CD4-positive, alpha-beta T cell (primary cell): Measurements from ENCODE around the gene PWWP2B. TPM values are rescaled to one million over a fixed set of nuclear protein-coding genes. Genes with fewer than 3 reads are reported as not detected.

Experiments used
- ATAC-seq: fragments of 200-7000 bp; cut with Tn5 transposase; one replicate; pipeline ENCODE4 v1.10.0; 2022; ENCODE audit warnings: mild to moderate bottlenecking; ENCODE audit not compliant: poor library complexity
- CTCF ChIA-PET: fragments of 350-600 bp; sonication (Branson Sonifier 250); formaldehyde crosslinking; loops from one replicate; lab custom pipeline; 2021; ENCODE audit warnings: antibody characterized with exemption, inconsistent platforms; lab: Charles Lee
- POLR2A ChIA-PET: fragments of 350-600 bp; sonication (Branson Sonifier 250); formaldehyde crosslinking; loops from one replicate; lab custom pipeline; 2021; ENCODE audit warnings: antibody characterized with exemption, inconsistent platforms; lab: Charles Lee
- DNase-seq, 14 experiments: peaks; one replicate each; pipeline ENCODE4 v3.0.0-alpha.2; 2013 to 2020; ENCODE audit warnings: mixed read lengths in 2 of 14
- H3K27ac ChIP-seq, 2 donors: one replicate each; pipeline versions ENCODE4 v1.5.1 to v1.7.0; 2013; ENCODE audit warnings: low read length in 2 of 2, low read depth in 1 of 2, mild to moderate bottlenecking in 1 of 2
- H3K27me3 ChIP-seq, 2 experiments: 1 replicate in 1 of 2; 2 replicates in 1 of 2; pipeline versions ENCODE4 v1.6.1 to v1.7.0; 2013; ENCODE audit warnings: low read length in 2 of 2, control low read depth in 1 of 2, mild to moderate bottlenecking in 1 of 2, moderate library complexity in 1 of 2; ENCODE audit not compliant: insufficient read depth in 2 of 2, control insufficient read depth in 1 of 2
- H3K36me3 ChIP-seq: one replicate; pipeline ENCODE4 v1.6.1; 2013; ENCODE audit warnings: low read length, control low read depth; ENCODE audit not compliant: insufficient read depth
- H3K4me1 ChIP-seq: one replicate; pipeline ENCODE4 v1.6.1; 2013; ENCODE audit warnings: low read length, control low read depth; ENCODE audit not compliant: insufficient read depth
- H3K4me3 ChIP-seq: one replicate; pipeline ENCODE4 v1.5.1; 2013; ENCODE audit warnings: mild to moderate bottlenecking, low read length, moderate library complexity
- H3K9me3 ChIP-seq, 2 experiments: 1 replicate in 1 of 2; 2 replicates in 1 of 2; pipeline versions ENCODE4 v1.6.1 to v1.7.0; 2013; ENCODE audit warnings: low read length in 2 of 2, mild to moderate bottlenecking in 2 of 2, control low read depth in 1 of 2, moderate library complexity in 1 of 2; ENCODE audit not compliant: control insufficient read depth in 1 of 2, insufficient read depth in 1 of 2
- H3K27ac Mint-ChIP-seq: one replicate; pipeline ENCODE4 v1.8.0; 2020; ENCODE audit warnings: mixed read lengths
- H3K27me3 Mint-ChIP-seq: one replicate; pipeline ENCODE4 v1.8.0; 2021; ENCODE audit warnings: mixed read lengths
- H3K36me3 Mint-ChIP-seq: one replicate; pipeline ENCODE4 v1.8.0; 2021; ENCODE audit warnings: low read depth, mixed read lengths
- H3K4me1 Mint-ChIP-seq: one replicate; pipeline ENCODE4 v1.8.0; 2021; ENCODE audit warnings: low read depth, mixed read lengths
- H3K4me3 Mint-ChIP-seq: one replicate; pipeline ENCODE4 v1.8.0; 2020; ENCODE audit warnings: mild to moderate bottlenecking, mixed read lengths
- H3K9me3 Mint-ChIP-seq: one replicate; pipeline ENCODE4 v1.8.0; 2020; ENCODE audit warnings: mixed read lengths
- intact Hi-C, 2 experiments: fragments of 100-400 bp; cut with DNase I in 1 of 2; cut with micrococcal nuclease in 1 of 2; formaldehyde crosslinking; loops; one replicate each; pipeline versions ENCODE4 v1.15.1 to v1.9.0; 2023 to 2025; cut with DNase I, micrococcal nuclease
- total RNA-seq, 174 experiments: library from RNA in 2 of 174; stranded (reverse) in 2 of 174; gene quantifications; one replicate each; pipeline ENCODE4 v1.2.3 and lab custom pipeline; 2021 to 2026
- TF ChIP-seq, protein P1 (sequence below): fragments of 200-600 bp; IDR thresholded peaks from one replicate; pipeline ENCODE4 v1.8.0; 2022; ENCODE audit warnings: antibody characterized with exemption, mild to moderate bottlenecking

Gene PWWP2B
- total RNA-seq, 2 experiments from 2014 or later, result 19.2 to 19.6 TPM

DNA sequence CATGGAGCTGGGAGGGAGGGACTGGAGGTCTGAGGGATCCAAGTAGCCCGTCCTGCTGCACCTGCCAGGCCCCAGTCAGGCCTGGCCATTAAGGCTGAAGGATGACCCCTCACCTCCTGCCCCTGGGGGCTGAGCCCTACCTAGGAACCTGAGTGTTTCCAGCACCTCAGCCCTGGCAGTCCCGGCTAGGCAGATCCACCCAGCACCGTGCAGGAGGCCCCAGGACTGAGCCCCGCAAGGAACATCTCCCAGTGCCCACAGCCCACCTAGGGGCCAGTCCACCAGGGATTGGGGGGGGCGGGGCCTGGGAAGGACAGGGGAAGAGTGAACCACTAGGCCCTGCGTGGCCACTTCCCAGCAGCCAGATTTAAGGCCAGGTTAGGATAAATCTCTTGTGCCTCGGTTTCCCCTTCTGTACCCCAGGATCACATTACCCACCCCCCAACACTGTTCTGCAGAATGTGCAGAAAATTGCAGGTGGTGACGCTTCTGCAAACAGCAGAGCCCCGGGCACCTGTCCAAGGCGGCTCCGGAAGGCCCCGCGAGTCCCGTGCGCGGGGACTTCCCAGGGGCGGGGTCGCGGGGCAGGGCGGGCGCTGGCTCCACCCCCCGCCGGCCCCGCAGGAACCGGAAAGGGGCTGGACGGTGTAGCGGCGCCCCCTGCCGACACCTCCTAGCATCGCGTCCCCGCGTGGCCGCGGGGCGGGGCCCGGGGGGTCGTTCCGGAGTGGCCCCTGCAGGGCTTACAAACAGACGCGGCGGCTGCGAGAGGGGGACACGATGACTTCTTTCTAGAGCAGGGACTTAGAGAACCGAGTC is 55.9 kb downstream of the PWWP2B start:
- Histone ChIP-seq H3K4me1 (peaks cover 39% of the 10 kb centered on the region), H3K4me3 (peak overlapping the region; percentile 33), H3K27me3 (no peaks in the 10 kb centered on the region), H3K27ac (peak overlapping the region; percentile 79 to 82), H3K36me3 (no peaks in the 10 kb centered on the region), H3K9me3 (no peaks in the 10 kb centered on the region)
- ATAC-seq (peak; percentile 93), DNase-seq (peak; percentile 87 to 97 (median 92))
- peak overlapping the region; percentile 89 for H3K27ac Mint-ChIP-seq
- H3K9me3 Mint-ChIP-seq, result no peaks in the 10 kb centered on the region
- H3K4me3 Mint-ChIP-seq, result peak overlapping the region; percentile 42
- CTCF ChIA-PET, result interaction anchor here (1.8 kb wide), 1 partner anchor 9 kb away, joined by 10 read pairs; no protein-coding TSS in a partner anchor
- intact Hi-C loops, result loop anchor here (1.0 to 10.0 kb wide), 9 partner anchors 56 to 551 kb away; partner anchors contain the start of genes INPP5A (in 2 of the 2), PPP2R2D (in 1 of the 2) and PWWP2B (in 1 of the 2)
- no peaks in the 10 kb centered on the region for H3K36me3 Mint-ChIP-seq
- POLR2A ChIA-PET, result interaction anchor here (0.7 to 1.7 kb wide), 2 partner anchors 15 to 55 kb away, joined by 3 to 7 read pairs; partner anchors contain the start of gene PWWP2B
- H3K4me1 Mint-ChIP-seq, result peaks cover 34% of the 10 kb centered on the region
- H3K27me3 Mint-ChIP-seq, result no peaks in the 10 kb centered on the region
- TF ChIP-seq, protein P1, sequence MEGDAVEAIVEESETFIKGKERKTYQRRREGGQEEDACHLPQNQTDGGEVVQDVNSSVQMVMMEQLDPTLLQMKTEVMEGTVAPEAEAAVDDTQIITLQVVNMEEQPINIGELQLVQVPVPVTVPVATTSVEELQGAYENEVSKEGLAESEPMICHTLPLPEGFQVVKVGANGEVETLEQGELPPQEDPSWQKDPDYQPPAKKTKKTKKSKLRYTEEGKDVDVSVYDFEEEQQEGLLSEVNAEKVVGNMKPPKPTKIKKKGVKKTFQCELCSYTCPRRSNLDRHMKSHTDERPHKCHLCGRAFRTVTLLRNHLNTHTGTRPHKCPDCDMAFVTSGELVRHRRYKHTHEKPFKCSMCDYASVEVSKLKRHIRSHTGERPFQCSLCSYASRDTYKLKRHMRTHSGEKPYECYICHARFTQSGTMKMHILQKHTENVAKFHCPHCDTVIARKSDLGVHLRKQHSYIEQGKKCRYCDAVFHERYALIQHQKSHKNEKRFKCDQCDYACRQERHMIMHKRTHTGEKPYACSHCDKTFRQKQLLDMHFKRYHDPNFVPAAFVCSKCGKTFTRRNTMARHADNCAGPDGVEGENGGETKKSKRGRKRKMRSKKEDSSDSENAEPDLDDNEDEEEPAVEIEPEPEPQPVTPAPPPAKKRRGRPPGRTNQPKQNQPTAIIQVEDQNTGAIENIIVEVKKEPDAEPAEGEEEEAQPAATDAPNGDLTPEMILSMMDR, result peak; percentile 92

DNA sequence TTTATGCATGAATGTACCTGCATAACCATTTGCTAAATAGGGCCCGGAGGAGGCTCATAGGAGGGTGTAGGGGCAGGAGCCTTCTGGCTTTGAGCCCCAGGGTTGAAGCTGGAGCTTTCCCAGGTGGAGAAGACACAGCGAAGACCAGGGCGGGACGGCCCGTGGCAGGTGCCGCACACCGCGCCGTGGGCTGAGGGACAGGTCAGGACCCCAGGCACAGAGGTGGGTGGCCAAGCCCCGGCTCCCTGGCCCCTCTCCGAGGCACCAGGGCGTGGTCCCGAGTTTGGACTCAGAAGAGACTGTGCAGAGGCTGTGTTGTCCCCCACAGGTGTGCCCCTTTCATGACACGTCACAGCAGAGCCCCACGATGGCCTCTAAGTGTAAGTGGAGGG is 56.5 kb downstream of the PWWP2B start:
- H3K9me3 ChIP-seq, result no peaks in the 10 kb centered on the region
- ChIA-PET CTCF (no interaction called here), POLR2A (no interaction called here)
- H3K4me1 ChIP-seq, result peaks cover 37% of the 10 kb centered on the region
- H3K4me3 Mint-ChIP-seq, result no peak overlapping the region
- no peak overlapping the region for H3K4me3 ChIP-seq
- H3K36me3 ChIP-seq, result no peaks in the 10 kb centered on the region
- H3K36me3 Mint-ChIP-seq, result no peaks in the 10 kb centered on the region
- DNase-seq (no peak), ATAC-seq (no peak)
- no peaks in the 10 kb centered on the region for H3K27me3 ChIP-seq
- peak overlapping the region; percentile 89 for H3K27ac Mint-ChIP-seq
- intact Hi-C loops, result loop anchor here (1.0 to 10.0 kb wide), 9 partner anchors 57 to 551 kb away; partner anchors contain the start of genes INPP5A (in 2 of the 2), PPP2R2D (in 1 of the 2) and PWWP2B (in 1 of the 2)
- no peaks in the 10 kb centered on the region for H3K27me3 Mint-ChIP-seq
- no peak overlapping the region for H3K27ac ChIP-seq
- peaks cover 29% of the 10 kb centered on the region for H3K4me1 Mint-ChIP-seq
- H3K9me3 Mint-ChIP-seq, result no peaks in the 10 kb centered on the region
- TF ChIP-seq, protein P1, result no peak

DNA sequence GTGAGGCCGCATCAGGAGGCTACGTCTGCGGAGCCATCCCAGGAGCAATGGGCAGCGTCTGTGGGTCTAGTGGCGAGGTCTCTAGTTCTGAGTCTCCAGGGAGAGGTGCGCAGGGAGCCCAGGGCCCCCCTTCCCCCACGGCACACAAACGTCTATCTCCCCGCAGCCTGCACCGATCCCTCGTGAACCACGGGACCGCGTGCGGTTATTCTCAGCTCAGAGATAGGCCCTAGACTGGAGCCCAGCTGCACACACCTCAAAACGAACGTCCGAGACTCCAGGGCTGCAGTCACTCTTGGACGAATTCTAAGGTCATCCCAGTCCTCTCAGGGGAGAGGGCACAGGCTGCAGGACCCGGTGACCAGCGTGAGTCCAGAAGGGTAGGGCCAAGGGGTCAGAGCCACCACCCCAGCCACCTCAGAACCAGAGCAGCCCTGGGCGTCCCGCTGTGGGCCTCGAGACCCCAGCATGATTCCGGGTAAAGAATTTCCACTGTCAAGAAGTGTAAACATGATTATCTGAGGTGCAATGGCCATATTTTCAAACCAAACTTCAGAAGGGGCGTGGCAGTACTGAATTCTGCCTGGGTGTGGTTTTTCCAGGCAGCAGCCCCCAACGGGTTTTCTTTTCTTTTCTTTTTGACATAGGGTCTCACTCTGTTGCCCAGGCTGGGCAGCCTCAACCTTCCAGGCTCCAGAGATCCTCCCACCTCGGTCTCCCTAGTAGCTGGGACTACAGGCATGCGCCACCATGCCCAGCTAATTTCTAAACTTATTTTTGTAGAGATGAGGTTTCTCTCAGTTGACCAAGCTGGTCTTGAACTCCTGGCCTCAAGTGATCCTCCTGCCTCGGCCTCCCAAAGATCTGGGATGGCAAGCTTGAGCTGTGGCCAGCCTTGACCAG is 57.5 kb downstream of the PWWP2B start:
- Mint-ChIP-seq H3K4me3 (no peak overlapping the region), H3K4me1 (peaks cover 28% of the 10 kb centered on the region), H3K27me3 (no peaks in the 10 kb centered on the region), H3K36me3 (no peaks in the 10 kb centered on the region), H3K27ac (peak overlapping the region; percentile 21), H3K9me3 (no peaks in the 10 kb centered on the region)
- no peak overlapping the region for H3K27ac ChIP-seq
- H3K4me3 ChIP-seq, result no peak overlapping the region
- no peaks in the 10 kb centered on the region for H3K27me3 ChIP-seq
- DNase-seq, result no peak
- ATAC-seq, result no peak
- intact Hi-C loops, result loop anchor here (5.0 to 10.0 kb wide), 4 partner anchors 83 to 552 kb away; partner anchors contain the start of genes INPP5A (in 1 of the 2) and PPP2R2D (in 1 of the 2)
- POLR2A ChIA-PET, result no interaction called here
- TF ChIP-seq, protein P1, result no peak
- no peaks in the 10 kb centered on the region for H3K9me3 ChIP-seq
- H3K4me1 ChIP-seq, result peaks cover 37% of the 10 kb centered on the region
- CTCF ChIA-PET, result no interaction called here
- H3K36me3 ChIP-seq, result no peaks in the 10 kb centered on the region
